AG04450 (cell line): ENCODE data around the gene C19orf81. TPM values are rescaled to one million over a fixed set of nuclear protein-coding genes. Genes with fewer than 3 reads are reported as not detected.

Experiments
- CTCF ChIA-PET: fragments of 300-600, 350-600 bp; formaldehyde crosslinking; extraction: SDS; loops from one replicate; lab custom pipeline; 2022; ENCODE audit warnings: antibody characterized with exemption, inconsistent platforms; lab: Charles Lee
- POLR2A ChIA-PET: fragments of 350-600 bp; formaldehyde crosslinking; extraction: SDS; loops from one replicate; lab custom pipeline; 2021; ENCODE audit warnings: antibody characterized with exemption, inconsistent platforms; lab: Yijun Ruan, JAX
- DNase-seq: peaks from one replicate; pipeline ENCODE4 v3.0.0-alpha.2; 2011; ENCODE audit warnings: low read depth, low spot score
- H3K27ac ChIP-seq: one replicate; pipeline ENCODE4 v1.5.1; 2012; ENCODE audit warnings: low read depth, low read length, control low read depth
- H3K27me3 ChIP-seq: one replicate; pipeline ENCODE4 v1.6.0; 2012; ENCODE audit warnings: low read length; ENCODE audit not compliant: control insufficient read depth, insufficient read depth
- H3K4me3 ChIP-seq: 2 replicates; pipeline ENCODE4 v1.5.1; 2011; ENCODE audit warnings: mild to moderate bottlenecking, low read depth, low read length, control low read depth
- H3K9me3 ChIP-seq: 2 replicates; pipeline ENCODE4 v1.5.1; 2012; ENCODE audit warnings: low read length; ENCODE audit not compliant: control insufficient read depth, insufficient read depth
- polyA plus RNA-seq: library from polyadenylated mRNA; depleted of rRNA; stranded (reverse); fragments of >200 nt; gene quantifications from 2 replicates; pipeline ENCODE4 v1.2.3, GENCODE V29; 2011
- TF ChIP-seq, protein P1 (sequence below): IDR thresholded peaks from 2 replicates; pipeline ENCODE4 v1.5.1; 2011; ENCODE audit warnings: low read depth, low read length, control low read depth, inconsistent platforms

C19orf81 gene
- polyA plus RNA-seq, 1 experiment = not detected

DNA sequence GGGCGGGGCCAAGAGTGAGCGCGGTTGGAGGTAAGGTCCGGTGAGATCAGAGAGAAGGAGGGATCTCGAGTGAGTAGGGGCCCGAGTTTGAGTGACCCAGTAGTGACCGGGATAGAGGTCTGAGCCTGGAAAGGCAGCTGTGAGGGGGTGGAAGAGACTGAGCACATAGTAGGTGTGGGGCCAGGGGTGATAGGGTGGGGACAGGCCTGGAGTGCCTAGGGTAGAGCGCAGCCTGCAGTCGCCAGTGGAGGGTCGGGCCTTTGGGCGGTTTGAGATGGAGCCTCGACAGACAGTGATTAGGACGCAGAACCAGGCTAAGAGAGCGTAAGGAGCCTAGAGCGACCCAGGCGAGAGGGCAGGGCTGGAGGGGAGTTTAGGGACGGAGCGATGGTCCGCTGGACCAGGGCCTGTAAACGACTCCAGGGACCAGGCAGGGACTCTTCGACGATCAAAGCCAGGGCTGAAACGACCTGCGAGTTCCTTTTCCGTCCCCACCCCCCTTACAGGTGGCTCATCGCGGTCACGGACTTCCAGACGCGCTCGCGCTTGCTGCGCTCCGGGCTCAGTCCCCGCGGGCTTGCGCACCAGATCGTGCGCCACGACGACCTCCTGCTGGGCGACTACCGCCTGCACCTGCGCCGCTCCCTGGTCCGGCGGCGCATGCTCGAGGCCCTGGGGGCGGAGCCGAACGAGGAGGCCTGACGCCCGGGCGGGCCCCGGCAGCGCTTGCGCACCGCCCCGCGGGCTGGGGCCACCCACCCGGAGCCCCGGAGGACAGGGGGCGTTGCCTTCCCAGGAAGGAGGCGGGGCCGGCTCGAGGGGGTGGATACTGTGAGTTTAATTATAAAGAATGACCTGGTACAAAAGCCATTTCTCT lies 9.4 kb downstream of the C19orf81 start:
- POLR2A ChIA-PET = interaction anchor here (0.7 kb wide), 1 partner anchor 38 kb away, joined by 3 read pairs; no protein-coding TSS in a partner anchor
- Histone ChIP-seq H3K4me3 (peak overlapping the region; percentile 58), H3K9me3 (peaks cover 14% of the 10 kb centered on the region; the same call in 1 of the 2 replicates), H3K27ac (peak overlapping the region; percentile 39), H3K27me3 (peaks cover 5% of the 10 kb centered on the region)
- DNase-seq = no peak
- TF ChIP-seq, protein P1, sequence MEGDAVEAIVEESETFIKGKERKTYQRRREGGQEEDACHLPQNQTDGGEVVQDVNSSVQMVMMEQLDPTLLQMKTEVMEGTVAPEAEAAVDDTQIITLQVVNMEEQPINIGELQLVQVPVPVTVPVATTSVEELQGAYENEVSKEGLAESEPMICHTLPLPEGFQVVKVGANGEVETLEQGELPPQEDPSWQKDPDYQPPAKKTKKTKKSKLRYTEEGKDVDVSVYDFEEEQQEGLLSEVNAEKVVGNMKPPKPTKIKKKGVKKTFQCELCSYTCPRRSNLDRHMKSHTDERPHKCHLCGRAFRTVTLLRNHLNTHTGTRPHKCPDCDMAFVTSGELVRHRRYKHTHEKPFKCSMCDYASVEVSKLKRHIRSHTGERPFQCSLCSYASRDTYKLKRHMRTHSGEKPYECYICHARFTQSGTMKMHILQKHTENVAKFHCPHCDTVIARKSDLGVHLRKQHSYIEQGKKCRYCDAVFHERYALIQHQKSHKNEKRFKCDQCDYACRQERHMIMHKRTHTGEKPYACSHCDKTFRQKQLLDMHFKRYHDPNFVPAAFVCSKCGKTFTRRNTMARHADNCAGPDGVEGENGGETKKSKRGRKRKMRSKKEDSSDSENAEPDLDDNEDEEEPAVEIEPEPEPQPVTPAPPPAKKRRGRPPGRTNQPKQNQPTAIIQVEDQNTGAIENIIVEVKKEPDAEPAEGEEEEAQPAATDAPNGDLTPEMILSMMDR = no peak
- CTCF ChIA-PET = no interaction called here

DNA sequence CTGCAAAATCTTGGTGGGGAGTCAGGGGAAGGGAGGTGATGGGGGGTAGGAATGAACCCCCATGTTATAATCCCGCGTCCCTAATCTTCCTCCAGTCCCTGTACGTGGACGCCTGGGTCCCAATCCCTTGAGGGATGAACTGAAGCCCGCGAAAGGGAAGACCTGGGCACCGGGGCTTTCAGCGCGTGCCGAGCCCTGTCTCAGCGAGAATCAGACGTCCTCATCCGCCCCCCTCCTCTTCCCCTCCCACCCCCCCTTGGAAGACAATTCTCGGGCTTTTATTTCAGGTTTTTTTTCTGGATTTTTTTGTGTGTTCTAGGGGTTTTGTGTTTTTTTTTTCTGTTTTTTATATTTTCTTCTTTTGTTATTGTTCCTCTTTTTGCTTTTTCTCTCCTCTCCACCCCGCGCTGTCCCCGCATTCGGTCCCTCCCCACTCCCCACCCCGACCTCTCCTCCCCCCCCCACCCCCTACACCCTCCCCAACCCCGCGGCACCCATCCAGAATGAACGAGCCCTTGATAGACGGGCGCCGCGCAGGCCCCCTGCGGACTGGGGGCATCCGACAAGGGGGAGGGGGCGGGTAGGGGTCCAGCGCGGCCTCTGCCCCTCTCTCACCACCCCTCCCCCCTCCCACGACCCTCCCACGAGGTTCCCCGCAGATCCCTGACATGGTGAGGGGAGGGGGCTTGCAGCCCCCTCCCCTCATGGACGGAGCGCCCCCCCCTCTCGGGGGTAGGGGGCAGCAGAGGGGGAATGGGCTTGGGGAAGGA lies 10.3 kb downstream of the C19orf81 start:
- Histone ChIP-seq H3K9me3 (peaks cover 17% of the 10 kb centered on the region), H3K27ac (no peak overlapping the region), H3K27me3 (peaks cover 8% of the 10 kb centered on the region), H3K4me3 (peak overlapping the region; percentile 25; the same call in 1 of the 2 replicates)
- ChIA-PET POLR2A (no interaction called here), CTCF (interaction anchor here (1.0 kb wide), 1 partner anchor 10 kb away, joined by 3 read pairs; no protein-coding TSS in a partner anchor)
- DNase-seq = no peak
- TF ChIP-seq, protein P1 = no peak

DNA sequence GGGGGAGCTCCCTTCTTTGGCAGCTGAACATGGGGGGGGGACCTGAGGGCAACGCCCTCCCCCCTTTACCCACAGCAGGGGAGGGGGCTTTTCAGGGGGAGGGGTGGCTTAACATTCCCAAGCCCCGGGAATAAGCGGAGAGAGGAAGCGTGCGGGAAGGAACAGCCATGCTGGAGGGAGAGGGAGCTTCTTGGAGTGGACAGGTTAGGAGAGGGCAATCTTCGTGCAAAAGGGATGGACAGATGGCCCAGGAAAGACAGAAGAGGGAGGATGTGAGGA lies 10.8 kb downstream of the C19orf81 start:
- no peak for DNase-seq
- H3K27me3 ChIP-seq = peaks cover 10% of the 10 kb centered on the region
- no peak overlapping the region for H3K4me3 ChIP-seq
- H3K9me3 ChIP-seq = peaks cover 17% of the 10 kb centered on the region
- TF ChIP-seq, protein P1 = no peak
- ChIA-PET POLR2A (no interaction called here), CTCF (interaction anchor here (1.0 kb wide), 1 partner anchor 9 kb away, joined by 3 read pairs; no protein-coding TSS in a partner anchor)
- H3K27ac ChIP-seq = no peak overlapping the region

DNA sequence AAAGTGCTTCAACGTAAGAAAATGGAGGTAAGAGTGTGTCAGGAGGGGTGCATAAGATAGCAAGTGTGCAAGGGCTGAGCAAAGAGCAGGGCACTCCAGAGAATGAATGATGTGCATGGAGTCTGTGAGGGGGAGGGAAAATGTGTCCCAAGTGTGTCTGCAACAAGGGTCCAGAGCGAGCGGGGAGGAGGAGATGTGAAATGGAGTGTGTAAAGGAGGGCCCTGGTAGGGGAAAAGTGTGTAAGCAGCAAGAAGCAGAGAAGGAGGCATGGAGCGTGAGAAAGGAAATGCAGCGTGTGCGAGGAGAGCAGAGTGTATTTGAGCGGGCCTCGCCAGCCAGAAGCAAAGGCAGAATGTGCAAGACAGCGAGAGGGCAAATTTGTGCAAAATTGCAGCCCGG lies 11.8 kb downstream of the C19orf81 start:
- POLR2A ChIA-PET = no interaction called here

More for the DNA sequence above, 11.8 kb downstream of the C19orf81 start:
- no peak overlapping the region for H3K4me3 ChIP-seq
- no peak for DNase-seq
- H3K27me3 ChIP-seq = peaks cover 15% of the 10 kb centered on the region
- peaks cover 14% of the 10 kb centered on the region for H3K9me3 ChIP-seq
- TF ChIP-seq, protein P1 = no peak
- H3K27ac ChIP-seq = no peak overlapping the region
- CTCF ChIA-PET = no interaction called here
